Common myeloid progenitor, CD34-positive (primary cell): ENCODE data around the gene ETV6.

ENCODE experiments used
- CTCF ChIA-PET: fragments of 350-600 bp; sonication (Branson Sonifier 250); formaldehyde crosslinking; loops from one replicate; lab custom pipeline; 2021; ENCODE audit warnings: antibody characterized with exemption; lab: Charles Lee
- POLR2A ChIA-PET: fragments of 350-600 bp; sonication (Branson Sonifier 250); formaldehyde crosslinking; loops from one replicate; lab custom pipeline; 2021; ENCODE audit warnings: antibody characterized with exemption; lab: Charles Lee
- DNase-seq, 3 donors: peaks; one replicate each; pipeline versions ENCODE4 v3.0.0 to v3.0.0-alpha.2; 2013
- H3K27ac ChIP-seq, 2 experiments: 1 replicate in 1 of 2; 2 replicates in 1 of 2; pipeline ENCODE4 v1.7.0; 2013; ENCODE audit warnings: inconsistent platforms in 2 of 2, low read length in 2 of 2, mild to moderate bottlenecking in 2 of 2, low read depth in 1 of 2, moderate library complexity in 1 of 2; ENCODE audit not compliant: severe bottlenecking in 2 of 2, insufficient read depth in 1 of 2, poor library complexity in 1 of 2
- H3K27me3 ChIP-seq, 5 experiments: replicated peaks in 2 of 5; 1 replicate in 3 of 5; 2 replicates in 2 of 5; pipeline versions ENCODE4 v1.6.1 to v1.7.0; 2013; ENCODE audit warnings: low read length in 4 of 5, mild to moderate bottlenecking in 2 of 5, moderate library complexity in 2 of 5, inconsistent platforms in 1 of 5; ENCODE audit not compliant: insufficient read depth in 5 of 5, control insufficient read depth in 4 of 5
- H3K36me3 ChIP-seq, 4 experiments: 1 replicate in 2 of 4; 2 replicates in 2 of 4; pipeline versions ENCODE4 v1.6.1 to v1.7.0; 2013; ENCODE audit warnings: low read length in 3 of 4, control low read depth in 1 of 4, mild to moderate bottlenecking in 1 of 4; ENCODE audit not compliant: control insufficient read depth in 4 of 4, insufficient read depth in 4 of 4
- H3K4me1 ChIP-seq, 4 experiments: 1 replicate in 3 of 4; 2 replicates in 1 of 4; pipeline versions ENCODE4 v1.6.1 to v1.7.1; 2013; ENCODE audit warnings: low read length in 3 of 4, mild to moderate bottlenecking in 3 of 4, control low read depth in 1 of 4, inconsistent platforms in 1 of 4, moderate library complexity in 1 of 4; ENCODE audit not compliant: control insufficient read depth in 4 of 4, insufficient read depth in 4 of 4; ENCODE audit errors: control extremely low read depth in 1 of 4
- H3K4me3 ChIP-seq, 7 experiments: 1 replicate in 4 of 7; 2 replicates in 3 of 7; pipeline versions ENCODE4 v1.5.1 to v1.7.0; 2013; ENCODE audit warnings: mild to moderate bottlenecking in 7 of 7, low read length in 6 of 7, moderate library complexity in 6 of 7, inconsistent platforms in 2 of 7, low read depth in 2 of 7, control low read depth in 1 of 7; ENCODE audit not compliant: insufficient read depth in 4 of 7, control insufficient read depth in 1 of 7; ENCODE audit errors: extremely low read depth in 1 of 7
- H3K9me3 ChIP-seq, 5 experiments: 1 replicate in 4 of 5; 2 replicates in 1 of 5; pipeline versions ENCODE4 v1.6.1 to v1.7.1; 2013; ENCODE audit warnings: low read length in 4 of 5, mild to moderate bottlenecking in 2 of 5, inconsistent platforms in 1 of 5, low read depth in 1 of 5, moderate library complexity in 1 of 5; ENCODE audit not compliant: control insufficient read depth in 4 of 5, insufficient read depth in 2 of 5; ENCODE audit errors: control extremely low read depth in 1 of 5
- WGBS: methylation state at CpG from one replicate; pipeline ENCODE4 v1.1.5; 2013; ENCODE audit not compliant: insufficient coverage; 5-methylcytosine and 5-hydroxymethylcytosine counted together

Gene ETV6

DNA sequence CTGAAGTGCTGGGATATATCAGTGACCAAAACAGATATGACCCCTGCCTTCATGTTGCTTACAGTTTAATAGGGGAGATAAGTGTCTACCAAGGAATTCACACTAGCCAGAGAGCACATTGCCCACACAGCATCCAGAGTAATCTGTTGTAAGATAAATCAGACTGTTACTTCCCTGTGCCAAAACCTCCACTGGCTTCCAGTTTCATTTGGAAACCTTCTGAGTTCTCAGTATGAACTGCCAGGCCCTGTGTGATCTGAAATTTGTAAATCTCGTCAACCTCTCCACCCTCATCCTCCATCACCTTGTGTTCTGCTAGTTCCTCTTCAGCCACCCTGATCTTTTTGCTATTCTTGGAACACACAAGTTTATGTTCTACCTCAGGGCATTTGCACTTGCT is 154.7 kb downstream of the ETV6 start:
- H3K4me1 ChIP-seq, result peaks cover 43 to 99% (median 86%) of the 10 kb centered on the region in 4 experiments
- H3K4me3 ChIP-seq, result no peak overlapping the region
- H3K27ac ChIP-seq, result peak overlapping the region in 1 of 2 experiments; percentile 82
- H3K36me3 ChIP-seq, result peaks cover 4 to 76% (median 31%) of the 10 kb centered on the region in 4 experiments
- ChIA-PET CTCF (interaction anchor here (0.7 to 2.3 kb wide), 8 partner anchors 8 to 221 kb away, joined by 3 to 10 read pairs (median 4); no protein-coding TSS in a partner anchor), POLR2A (no interaction called here)
- H3K9me3 ChIP-seq, result no peaks in the 10 kb centered on the region
- H3K27me3 ChIP-seq, result no peaks in the 10 kb centered on the region
- WGBS, result 88% methylated on average over 1 of the region's 1 CpG
- DNase-seq, result no peak

DNA sequence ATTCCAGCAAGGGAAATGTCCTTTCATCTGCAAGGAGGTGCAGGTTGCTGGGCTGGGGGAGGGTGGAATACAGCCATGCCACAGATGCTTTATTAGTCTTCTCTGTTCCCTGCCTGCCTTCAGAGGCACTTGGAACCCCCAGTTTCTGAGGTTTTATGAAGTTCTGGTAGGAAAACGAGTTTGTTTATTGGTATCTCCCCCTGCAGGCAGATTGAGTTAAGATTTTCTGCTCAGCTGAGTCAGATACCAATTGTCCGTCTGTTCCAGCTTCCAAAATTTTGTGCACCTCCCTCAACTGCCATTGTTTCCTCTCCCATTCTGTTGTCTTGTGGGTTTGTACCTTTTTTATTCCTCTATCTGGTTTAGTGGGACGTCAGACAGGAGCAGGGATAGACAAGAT is 155.6 kb downstream of the ETV6 start:
- Histone ChIP-seq H3K36me3 (peaks cover 3 to 67% (median 28%) of the 10 kb centered on the region in 4 experiments), H3K27ac (peak overlapping the region; percentile 26 to 82), H3K4me1 (peaks cover 40 to 97% (median 84%) of the 10 kb centered on the region in 4 experiments), H3K9me3 (no peaks in the 10 kb centered on the region), H3K27me3 (no peaks in the 10 kb centered on the region), H3K4me3 (no peak overlapping the region)
- ChIA-PET CTCF (interaction anchor here (0.7 to 2.1 kb wide), 14 partner anchors 9 to 222 kb away, joined by 3 to 6 read pairs (median 4); no protein-coding TSS in a partner anchor), POLR2A (interaction anchor here (0.7 kb wide), 1 partner anchor 31 kb away, joined by 3 read pairs; no protein-coding TSS in a partner anchor)
- DNase-seq, result peak; percentile 52 to 74 (median 69)
- WGBS, result 35% methylated on average over 3 of the region's 3 CpGs

DNA sequence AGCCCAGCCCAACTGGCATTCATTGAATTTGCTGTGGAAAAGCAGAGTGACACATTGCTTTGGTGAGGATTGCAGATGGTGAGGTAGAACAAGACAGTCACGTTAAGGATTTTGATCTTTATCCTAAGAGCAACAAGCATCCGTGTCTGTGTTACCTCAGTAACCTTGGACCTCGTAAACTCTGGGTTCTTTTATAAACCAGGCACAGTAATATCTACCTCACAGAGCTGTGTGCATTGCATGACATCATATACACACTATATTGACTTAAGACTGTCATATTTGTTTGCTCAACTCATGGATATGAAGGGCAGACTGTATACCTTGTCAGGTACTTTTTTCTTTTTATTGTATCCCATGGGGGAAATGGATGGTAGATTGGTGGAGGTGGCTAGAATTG is 156.2 kb downstream of the ETV6 start:
- Histone ChIP-seq H3K4me1 (peaks cover 40 to 97% (median 85%) of the 10 kb centered on the region in 4 experiments), H3K27ac (peak overlapping the region; percentile 26 to 82), H3K9me3 (no peaks in the 10 kb centered on the region), H3K27me3 (no peaks in the 10 kb centered on the region), H3K4me3 (no peak overlapping the region), H3K36me3 (peaks cover 3 to 69% (median 29%) of the 10 kb centered on the region in 4 experiments)
- WGBS, result 100% methylated on average over 1 of the region's 3 CpGs
- DNase-seq, result no peak
- CTCF ChIA-PET, result interaction anchor here (0.8 to 2.1 kb wide), 11 partner anchors 11 to 223 kb away, joined by 3 to 6 read pairs (median 3); no protein-coding TSS in a partner anchor
- POLR2A ChIA-PET, result interaction anchor here (0.5 to 0.7 kb wide), 2 partner anchors 16 to 32 kb away, joined by 3 to 5 read pairs; no protein-coding TSS in a partner anchor

DNA sequence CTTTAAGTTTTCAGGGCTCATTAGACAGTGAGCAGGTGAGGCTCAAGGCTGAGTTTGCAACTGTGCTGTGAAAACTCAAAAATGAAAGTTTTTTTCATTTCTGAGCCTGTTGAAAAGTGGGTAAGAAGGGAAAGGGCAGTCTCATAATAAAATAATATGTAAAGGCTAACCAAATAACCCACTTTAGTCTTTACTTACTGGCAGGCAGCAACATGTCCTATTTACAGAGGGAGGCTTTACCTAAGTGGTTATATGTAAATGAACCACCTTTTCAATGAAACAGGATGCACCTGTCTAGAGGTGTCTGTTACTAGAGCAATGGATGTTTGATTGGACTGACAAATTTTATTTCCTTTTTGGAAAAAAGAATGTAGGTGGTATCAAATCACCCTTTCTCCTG is 158.0 kb downstream of the ETV6 start:
- POLR2A ChIA-PET, result interaction anchor here (1.1 kb wide), 1 partner anchor 9 kb away, joined by 3 read pairs; no protein-coding TSS in a partner anchor
- Histone ChIP-seq H3K4me3 (peak overlapping the region in 2 of 7 experiments; percentile 10 to 31), H3K9me3 (no peaks in the 10 kb centered on the region), H3K27ac (peak overlapping the region; percentile 56 to 82), H3K4me1 (peaks cover 44 to 97% (median 84%) of the 10 kb centered on the region in 4 experiments), H3K27me3 (no peaks in the 10 kb centered on the region), H3K36me3 (peaks cover 3 to 61% (median 20%) of the 10 kb centered on the region in 4 experiments)
- peak in 2 of 3 donors; percentile 37 to 65 for DNase-seq
- CTCF ChIA-PET, result interaction anchor here (1.6 kb wide), 1 partner anchor 44 kb away, joined by 3 read pairs; no protein-coding TSS in a partner anchor

DNA sequence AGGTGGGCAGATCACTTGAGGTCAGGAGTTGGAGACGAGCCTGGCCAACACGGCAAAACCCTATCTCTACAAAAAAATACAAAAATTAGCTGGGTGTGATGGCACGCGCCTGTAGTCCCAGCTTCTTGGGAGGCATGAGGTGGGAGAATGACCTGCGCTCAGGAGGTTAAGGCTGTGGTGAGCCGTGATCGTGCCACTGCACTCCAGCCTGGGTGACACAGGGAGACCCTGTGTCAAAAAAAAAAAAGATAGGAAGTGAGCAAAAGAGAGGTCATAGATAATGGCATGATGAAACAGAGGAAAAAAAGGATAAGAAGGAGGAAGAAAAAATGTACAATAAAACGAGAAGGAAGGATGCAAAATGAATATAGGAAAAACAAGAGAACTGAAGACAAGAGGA is 159.5 kb downstream of the ETV6 start:
- H3K9me3 ChIP-seq, result no peaks in the 10 kb centered on the region
- ChIA-PET POLR2A (interaction anchor here (0.8 to 5.7 kb wide), 5 partner anchors 8 to 158 kb away, joined by 3 to 53 read pairs (median 4); no protein-coding TSS in a partner anchor), CTCF (interaction anchor here (0.8 to 9.6 kb wide), 7 partner anchors 8 to 65 kb away, joined by 3 to 70 read pairs (median 4); no protein-coding TSS in a partner anchor)
- 89% methylated on average over 3 of the region's 8 CpGs for WGBS
- DNase-seq, result no peak
- peaks cover 3 to 58% (median 16%) of the 10 kb centered on the region in 4 experiments for H3K36me3 ChIP-seq
- no peaks in the 10 kb centered on the region for H3K27me3 ChIP-seq
- peak overlapping the region; percentile 56 to 86 for H3K27ac ChIP-seq
- peaks cover 46 to 98% (median 92%) of the 10 kb centered on the region in 4 experiments for H3K4me1 ChIP-seq
- H3K4me3 ChIP-seq, result no peak overlapping the region

DNA sequence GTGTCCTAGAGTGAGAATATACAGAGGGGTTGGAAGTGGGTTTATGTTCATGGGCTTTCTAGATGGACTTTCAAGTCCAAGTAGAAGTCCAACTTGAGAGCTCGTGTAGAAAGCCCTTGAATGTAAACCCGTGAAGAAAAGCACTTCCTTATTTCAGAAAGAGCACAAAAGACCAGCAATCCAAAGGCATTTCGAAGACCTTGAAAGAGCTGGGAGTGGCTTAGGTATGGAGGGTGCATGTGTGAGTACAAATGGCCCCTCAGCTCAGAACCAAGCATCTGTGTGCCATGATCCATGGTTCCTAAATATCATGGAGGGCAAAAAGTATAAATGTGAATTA is 160.7 kb downstream of the ETV6 start:
- H3K4me1 ChIP-seq, result peaks cover 51 to 98% (median 91%) of the 10 kb centered on the region in 4 experiments

More for the DNA sequence above, 160.7 kb downstream of the ETV6 start:
- ChIA-PET CTCF (interaction anchor here (0.9 to 9.6 kb wide), 13 partner anchors 9 to 222 kb away, joined by 3 to 70 read pairs (median 4); no protein-coding TSS in a partner anchor), POLR2A (interaction anchor here (0.6 to 5.7 kb wide), 4 partner anchors 10 to 160 kb away, joined by 4 to 53 read pairs (median 6); no protein-coding TSS in a partner anchor)
- Histone ChIP-seq H3K27ac (peak overlapping the region; percentile 76 to 86), H3K4me3 (peak overlapping the region in 2 of 7 experiments; percentile 2 to 19), H3K36me3 (peaks cover 3 to 56% (median 12%) of the 10 kb centered on the region in 4 experiments), H3K9me3 (no peaks in the 10 kb centered on the region), H3K27me3 (no peaks in the 10 kb centered on the region)
- DNase-seq, result peak in 2 of 3 donors; percentile 70 to 83
- 30% methylated on average over 3 of the region's 3 CpGs for WGBS
